Stomach (tissue), 4 donors: Measurements from ENCODE around the gene DPM3.

Experiments used
- CTCF ChIP-seq, 7 experiments: fragments of 450-650 bp in 4 of 7; fragments of 200-600 bp in 3 of 7; sonication (generic) in 3 of 7; IDR thresholded peaks; one replicate each; pipeline ENCODE4 v1.5.1; 2016 to 2019; ENCODE audit warnings: antibody characterized with exemption in 7 of 7, control low read depth in 2 of 7, mild to moderate bottlenecking in 1 of 7
- EP300 ChIP-seq: sonication (generic); formaldehyde crosslinking; IDR thresholded peaks from one replicate; pipeline ENCODE4 v1.6.1; 2017; ENCODE audit warnings: antibody characterized with exemption
- POLR2A ChIP-seq, 4 donors: fragments of 450-650 bp; IDR thresholded peaks; one replicate each; pipeline ENCODE4 v1.6.1; 2016; ENCODE audit warnings: antibody characterized with exemption in 4 of 4, control low read depth in 2 of 4, mild to moderate bottlenecking in 1 of 4, moderate library complexity in 1 of 4
- POLR2AphosphoS5 ChIP-seq, 3 donors: sonication (generic); formaldehyde crosslinking; IDR thresholded peaks; one replicate each; pipeline ENCODE4 v1.6.1; 2016; ENCODE audit warnings: antibody characterized with exemption in 3 of 3

DNA sequence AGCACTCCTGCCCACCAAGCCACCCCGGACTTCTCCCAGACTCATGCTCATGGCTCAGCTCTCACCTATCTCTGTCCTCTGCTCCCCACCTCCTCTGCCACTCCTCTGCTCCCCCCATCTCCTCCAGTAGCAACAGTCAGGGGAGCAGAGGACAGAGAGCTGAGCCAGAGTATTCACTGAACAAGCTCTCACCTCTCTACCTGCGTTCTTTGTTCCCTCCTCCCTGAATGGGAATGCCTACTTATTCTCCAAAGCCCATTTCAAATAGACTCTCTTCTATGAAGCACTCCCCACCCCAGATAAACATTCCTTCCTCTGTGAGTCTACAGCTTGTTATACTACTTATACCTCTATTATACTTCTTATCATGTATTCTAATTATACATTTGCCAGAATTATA, 19.1 kb downstream of the DPM3 start:
- TF ChIP-seq CTCF (IDR thresholded peaks at IDR 0.05) (no peak), POLR2AphosphoS5 (IDR thresholded peaks at IDR 0.05) (no peak), POLR2A (IDR thresholded peaks at IDR 0.05) (no peak), EP300 (no peak)
